Measurements from ENCODE around the gene THSD7A.

DNA sequence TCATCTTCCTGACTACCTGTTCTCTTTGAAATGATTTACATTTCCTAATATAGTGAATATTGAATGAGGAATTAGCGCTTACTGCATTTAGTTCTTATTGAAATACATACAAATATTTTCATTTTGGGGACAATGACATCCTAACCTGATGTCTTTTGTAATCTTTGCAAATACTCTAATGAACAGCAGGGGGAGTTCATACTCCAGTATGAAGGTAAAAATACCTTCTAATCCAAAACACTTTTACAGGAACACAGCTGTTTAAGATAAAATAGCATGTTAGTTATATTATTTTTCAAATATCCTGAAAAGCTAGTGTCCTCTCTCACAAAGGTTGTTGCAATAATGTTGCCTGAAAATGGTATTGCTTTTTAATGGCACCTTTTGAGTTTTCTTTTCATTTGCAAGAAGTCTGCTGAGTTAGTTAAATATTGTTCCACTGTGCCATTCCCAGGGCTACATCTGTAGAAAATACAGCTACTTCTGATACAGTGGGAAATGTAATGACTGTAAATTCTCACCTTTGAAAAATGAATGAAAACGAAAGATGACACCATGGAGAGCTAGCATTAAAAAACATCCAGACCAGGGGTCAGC lies 458.4 kb downstream of the THSD7A start:
- TF ChIP-seq, protein P1, sequence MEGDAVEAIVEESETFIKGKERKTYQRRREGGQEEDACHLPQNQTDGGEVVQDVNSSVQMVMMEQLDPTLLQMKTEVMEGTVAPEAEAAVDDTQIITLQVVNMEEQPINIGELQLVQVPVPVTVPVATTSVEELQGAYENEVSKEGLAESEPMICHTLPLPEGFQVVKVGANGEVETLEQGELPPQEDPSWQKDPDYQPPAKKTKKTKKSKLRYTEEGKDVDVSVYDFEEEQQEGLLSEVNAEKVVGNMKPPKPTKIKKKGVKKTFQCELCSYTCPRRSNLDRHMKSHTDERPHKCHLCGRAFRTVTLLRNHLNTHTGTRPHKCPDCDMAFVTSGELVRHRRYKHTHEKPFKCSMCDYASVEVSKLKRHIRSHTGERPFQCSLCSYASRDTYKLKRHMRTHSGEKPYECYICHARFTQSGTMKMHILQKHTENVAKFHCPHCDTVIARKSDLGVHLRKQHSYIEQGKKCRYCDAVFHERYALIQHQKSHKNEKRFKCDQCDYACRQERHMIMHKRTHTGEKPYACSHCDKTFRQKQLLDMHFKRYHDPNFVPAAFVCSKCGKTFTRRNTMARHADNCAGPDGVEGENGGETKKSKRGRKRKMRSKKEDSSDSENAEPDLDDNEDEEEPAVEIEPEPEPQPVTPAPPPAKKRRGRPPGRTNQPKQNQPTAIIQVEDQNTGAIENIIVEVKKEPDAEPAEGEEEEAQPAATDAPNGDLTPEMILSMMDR (IDR thresholded peaks at IDR 0.05), result peak; percentile 90
- TF ChIP-seq ZFX (IDR thresholded peaks at IDR 0.05; ENCODE audit: borderline replicate concordance), result no peak

Data from 22Rv1 (cell line).